ENCODE data around the gene ATP2B2.

DNA sequence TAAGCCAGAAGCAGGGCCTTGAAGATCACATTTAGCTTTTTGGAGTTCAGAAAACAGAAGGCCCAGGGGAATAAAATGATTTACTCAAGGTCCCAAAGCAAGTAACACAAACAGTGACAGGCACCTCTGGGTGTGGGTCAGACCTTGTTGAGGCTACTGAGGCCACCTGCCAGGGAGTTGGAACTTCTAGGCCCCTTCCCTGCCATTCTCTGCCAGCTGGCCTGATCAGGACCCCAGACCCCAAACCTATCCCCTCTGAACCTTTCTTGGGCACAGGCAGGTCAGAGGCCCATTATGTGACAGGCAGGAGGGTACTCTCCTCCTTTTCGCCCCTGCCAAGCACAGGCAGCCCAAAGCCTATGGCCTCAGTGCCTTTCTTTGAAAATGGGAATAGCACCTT, 49.4 kb upstream of the ATP2B2 start:
- TF ChIP-seq, protein P1, sequence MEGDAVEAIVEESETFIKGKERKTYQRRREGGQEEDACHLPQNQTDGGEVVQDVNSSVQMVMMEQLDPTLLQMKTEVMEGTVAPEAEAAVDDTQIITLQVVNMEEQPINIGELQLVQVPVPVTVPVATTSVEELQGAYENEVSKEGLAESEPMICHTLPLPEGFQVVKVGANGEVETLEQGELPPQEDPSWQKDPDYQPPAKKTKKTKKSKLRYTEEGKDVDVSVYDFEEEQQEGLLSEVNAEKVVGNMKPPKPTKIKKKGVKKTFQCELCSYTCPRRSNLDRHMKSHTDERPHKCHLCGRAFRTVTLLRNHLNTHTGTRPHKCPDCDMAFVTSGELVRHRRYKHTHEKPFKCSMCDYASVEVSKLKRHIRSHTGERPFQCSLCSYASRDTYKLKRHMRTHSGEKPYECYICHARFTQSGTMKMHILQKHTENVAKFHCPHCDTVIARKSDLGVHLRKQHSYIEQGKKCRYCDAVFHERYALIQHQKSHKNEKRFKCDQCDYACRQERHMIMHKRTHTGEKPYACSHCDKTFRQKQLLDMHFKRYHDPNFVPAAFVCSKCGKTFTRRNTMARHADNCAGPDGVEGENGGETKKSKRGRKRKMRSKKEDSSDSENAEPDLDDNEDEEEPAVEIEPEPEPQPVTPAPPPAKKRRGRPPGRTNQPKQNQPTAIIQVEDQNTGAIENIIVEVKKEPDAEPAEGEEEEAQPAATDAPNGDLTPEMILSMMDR (IDR thresholded peaks at IDR 0.05) = no peak
- TF ChIP-seq POLR2A (IDR thresholded peaks at IDR 0.05) = no peak
